Astrocyte (in vitro differentiated cells and primary cell): ENCODE results near the gene HSD11B2.

ENCODE experiments used
- CTCF ChIP-seq: IDR thresholded peaks from 2 replicates; pipeline ENCODE4 v1.5.1; 2011; ENCODE audit warnings: low read depth, mild to moderate bottlenecking, inconsistent platforms, low read length, moderate library complexity; ENCODE audit not compliant: insufficient read depth
- EZH2 ChIP-seq: IDR thresholded peaks from 2 replicates; pipeline ENCODE4 v1.6.1; 2012; ENCODE audit warnings: mild to moderate bottlenecking, low read length, inconsistent platforms; ENCODE audit not compliant: insufficient read depth

DNA sequence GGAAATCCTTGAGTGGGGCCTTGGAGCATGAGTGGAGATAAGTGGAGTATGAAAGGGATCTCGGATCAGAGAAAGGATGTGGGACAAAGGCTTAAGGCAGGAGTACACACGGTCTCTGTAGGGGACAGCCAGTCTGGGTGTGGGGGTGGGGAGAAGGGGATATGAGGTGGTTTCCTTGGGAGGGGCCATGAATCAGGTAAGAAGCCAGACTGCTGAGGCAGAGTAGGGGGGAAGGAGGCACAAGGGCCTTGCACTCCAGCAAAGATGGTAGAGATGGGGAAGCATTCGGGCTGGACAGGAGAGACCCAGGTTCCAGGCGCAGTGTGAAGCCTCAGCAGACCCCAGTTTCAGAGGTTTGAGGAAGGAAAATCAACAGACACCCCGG, 1.6 kb downstream of the HSD11B2 start:
- TF ChIP-seq CTCF (no peak), EZH2 (no peak)
